Jurkat, Clone E6-1 (cell line): ENCODE results near the gene YBX3. TPM values are rescaled to one million over a fixed set of nuclear protein-coding genes. Genes with fewer than 3 reads are reported as not detected.
"Not testable (repeated sequence)": the region's sequence is repeated elsewhere in the genome, so short reads cannot be mapped to it uniquely, and the experiment has no call there.

Experiments used
- DNase-seq: peaks from one replicate; pipeline ENCODE4 v3.0.0-alpha.2; 2011; ENCODE audit warnings: low read depth, low spot score
- H3K4me3 ChIP-seq: 2 replicates; pipeline ENCODE4 v1.5.1; 2011; ENCODE audit warnings: mild to moderate bottlenecking, low read length, control low read depth, moderate library complexity
- polyA plus RNA-seq: library from polyadenylated mRNA; unstranded; fragments of >200 nt; gene quantifications from one replicate; pipeline ENCODE4 v1.2.1, GENCODE V29; 2012; ENCODE audit warnings: missing spikeins; ENCODE audit not compliant: insufficient read length, insufficient read depth

YBX3 gene
- polyA plus RNA-seq = 174 TPM

GRCh38 chr12:10722905-10723746 lies at the start of gene YBX3:
Gene YBX3 (minus strand): TSS chr12:10723323. CDS start chr12:10723111, 212 bp downstream.
- peak; percentile 66 for DNase-seq
- H3K4me3 ChIP-seq = peak within 1 kb of the TSS; percentile 89

DNA sequence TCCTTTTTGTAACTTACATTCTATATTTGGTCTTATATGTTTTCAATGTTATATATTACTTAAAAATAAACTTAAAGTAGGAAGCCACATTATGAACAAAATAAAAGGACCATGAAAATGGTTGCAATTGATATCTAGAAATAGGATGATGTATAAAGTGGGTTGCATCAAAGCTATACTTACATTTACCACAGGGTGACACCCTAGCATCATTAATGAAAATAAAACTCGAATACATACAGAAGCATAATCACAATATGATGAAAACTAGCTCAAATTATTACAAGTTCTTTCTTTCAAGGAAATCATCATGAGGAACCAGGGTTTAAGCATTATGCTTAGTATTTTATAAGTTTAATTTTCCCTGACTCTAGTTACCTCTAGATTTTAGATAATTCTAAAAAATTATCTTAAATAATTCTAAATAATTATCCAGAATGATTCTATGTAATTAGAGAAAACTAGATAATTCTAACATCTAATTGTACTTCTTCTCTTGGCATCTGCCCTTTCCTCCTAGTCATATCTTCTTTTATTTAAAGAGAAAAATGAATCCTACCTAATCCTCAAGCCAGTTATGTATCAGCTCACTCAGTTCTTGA lies 48.1 kb upstream of the YBX3 start:
- DNase-seq = peak; percentile 37
- no peak overlapping the region for H3K4me3 ChIP-seq

DNA sequence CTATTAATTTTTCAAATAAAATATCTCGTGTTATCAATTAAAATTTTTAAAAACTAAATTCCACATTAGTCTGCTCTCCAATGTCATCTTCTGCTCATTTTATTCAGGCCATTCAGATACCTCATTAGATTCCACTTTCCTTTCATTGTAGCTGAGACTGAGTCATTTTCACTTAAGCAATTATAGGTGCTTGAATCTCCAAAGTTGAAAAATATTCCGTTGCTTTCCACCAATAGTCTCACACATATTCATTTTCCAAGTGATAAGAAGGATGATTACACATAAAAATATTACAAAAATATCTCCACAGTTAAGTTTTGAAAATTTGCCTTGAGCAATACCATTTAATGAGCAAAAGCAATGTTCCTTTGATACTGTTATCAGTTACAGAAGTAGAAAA lies 36.5 kb upstream of the YBX3 start:
- no peak overlapping the region for H3K4me3 ChIP-seq
- DNase-seq = no peak

GRCh38 chr12:10756194-10756593 lies 33.1 kb upstream of the YBX3 start:
- no peak overlapping the region for H3K4me3 ChIP-seq
- DNase-seq = no peak

GRCh38 chr12:10753059-10753458 lies 29.9 kb upstream of the YBX3 start:
- H3K4me3 ChIP-seq = no peak overlapping the region
- no peak for DNase-seq

DNA sequence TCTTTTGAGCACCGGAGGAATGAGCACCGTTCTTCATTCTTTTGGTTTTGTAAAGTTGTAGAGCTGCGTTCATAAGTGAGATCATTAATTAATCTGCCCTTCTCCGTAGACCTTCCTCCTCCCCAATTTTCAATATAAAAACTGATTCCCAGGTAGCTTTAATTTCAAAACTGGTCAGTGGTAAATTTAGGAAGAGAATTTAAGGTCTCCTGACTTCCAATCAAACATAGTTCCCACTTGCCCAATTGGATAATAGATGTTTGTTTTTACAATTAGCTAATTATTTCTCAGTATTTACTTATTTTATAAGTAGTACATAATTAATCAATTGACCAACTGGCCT lies 27.2 kb upstream of the YBX3 start:
- no peak overlapping the region for H3K4me3 ChIP-seq
- DNase-seq = no peak

GRCh38 chr12:10749700-10750384 lies 26.7 kb upstream of the YBX3 start:
- peak; percentile 87 for DNase-seq
- H3K4me3 ChIP-seq = peak overlapping the region; percentile 38

GRCh38 chr12:10747730-10748129 lies 24.6 kb upstream of the YBX3 start:
- DNase-seq = peak; percentile 21
- H3K4me3 ChIP-seq = no peak overlapping the region

GRCh38 chr12:10743420-10743819 lies 20.3 kb upstream of the YBX3 start:
- DNase-seq, H3K4me3 ChIP-seq: not testable (repeated sequence)

DNA sequence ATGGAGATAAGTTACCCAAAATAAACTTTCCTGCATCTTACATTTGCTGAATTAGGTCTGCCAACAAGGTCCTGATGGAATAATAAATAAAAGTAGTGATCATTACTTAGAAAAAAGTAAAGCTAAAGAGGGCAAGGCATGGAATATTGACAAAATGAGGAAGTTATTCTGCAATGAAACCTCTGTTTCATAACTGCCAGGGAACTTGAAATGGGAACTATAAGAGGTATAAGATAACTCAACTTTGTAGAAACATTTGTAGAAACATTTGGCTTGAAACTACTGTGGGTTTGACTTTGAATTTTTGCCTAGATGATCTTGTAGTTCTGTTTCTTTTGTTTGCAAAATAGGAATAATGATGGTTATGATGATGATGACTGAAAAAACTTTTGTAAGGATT lies 18.7 kb upstream of the YBX3 start:
- DNase-seq = no peak
- H3K4me3 ChIP-seq = no peak overlapping the region

- H3K4me3 ChIP-seq = no peak overlapping the region
- DNase-seq = no peak
Observed at GRCh38 chr12:10740182-10740581, 17.1 kb upstream of the YBX3 start.

GRCh38 chr12:10739157-10740118 lies 16.3 kb upstream of the YBX3 start:
- H3K4me3 ChIP-seq = no peak overlapping the region
- no peak for DNase-seq

DNA sequence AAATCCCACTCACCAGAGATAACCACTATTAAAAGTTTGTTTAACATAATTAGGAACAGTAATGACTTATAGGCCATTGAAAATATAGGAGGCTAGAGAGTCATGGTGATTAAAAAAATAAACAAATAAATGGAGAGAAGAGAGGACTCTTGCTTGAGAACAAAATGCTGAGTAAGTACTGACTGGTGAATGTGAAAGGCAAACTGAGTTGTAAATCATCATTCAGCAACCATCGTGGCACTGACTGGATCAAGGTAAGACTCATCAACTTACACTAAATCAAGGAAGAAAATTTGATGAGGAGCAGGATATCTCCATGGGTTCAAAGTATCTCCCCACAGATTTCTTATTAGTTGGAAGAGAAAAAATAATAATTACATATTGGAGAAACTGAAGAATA lies 14.1 kb upstream of the YBX3 start:
- no peak for DNase-seq

DNA sequence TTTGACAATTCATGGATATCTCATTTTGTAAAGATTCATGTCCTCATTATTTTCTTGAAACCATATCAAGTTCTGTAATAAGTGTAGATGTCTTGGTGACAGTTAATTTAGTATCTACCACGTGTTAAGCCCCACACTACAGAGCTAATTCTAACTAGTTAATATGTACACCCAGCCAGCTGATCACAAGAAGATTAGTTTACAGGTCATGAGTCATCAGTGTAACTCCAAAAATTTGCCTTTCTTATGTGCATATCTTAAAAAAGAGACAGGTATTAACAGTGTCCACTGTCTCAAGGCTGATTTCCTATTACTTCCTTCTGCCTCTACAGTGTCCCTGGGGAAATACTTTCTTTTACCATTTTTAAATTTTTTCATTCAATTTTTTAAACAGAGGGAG lies 13.3 kb upstream of the YBX3 start:
- H3K4me3 ChIP-seq = no peak overlapping the region
- no peak for DNase-seq

More for the DNA sequence above, 14.1 kb upstream of the YBX3 start:
- no peak overlapping the region for H3K4me3 ChIP-seq

DNA sequence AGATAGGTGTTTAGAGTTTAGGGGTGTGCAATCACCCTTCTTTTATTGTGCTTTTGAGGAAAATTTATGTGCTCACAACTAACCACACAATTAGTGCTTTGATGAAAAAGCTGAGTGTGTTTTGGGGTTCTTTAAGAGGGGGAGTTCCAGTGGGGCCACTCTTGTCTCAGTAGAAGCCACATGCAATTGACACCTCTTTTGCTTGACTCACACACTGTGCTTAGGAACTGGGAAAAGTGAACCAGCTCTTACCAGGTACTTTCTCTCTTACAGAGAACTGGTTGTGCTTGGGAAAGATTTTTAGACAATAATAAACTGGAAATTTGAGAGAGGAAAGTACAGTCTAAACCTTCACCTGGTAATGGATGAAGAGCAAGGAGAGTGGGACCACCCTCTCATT lies 12.3 kb upstream of the YBX3 start:
- no peak for DNase-seq

DNA sequence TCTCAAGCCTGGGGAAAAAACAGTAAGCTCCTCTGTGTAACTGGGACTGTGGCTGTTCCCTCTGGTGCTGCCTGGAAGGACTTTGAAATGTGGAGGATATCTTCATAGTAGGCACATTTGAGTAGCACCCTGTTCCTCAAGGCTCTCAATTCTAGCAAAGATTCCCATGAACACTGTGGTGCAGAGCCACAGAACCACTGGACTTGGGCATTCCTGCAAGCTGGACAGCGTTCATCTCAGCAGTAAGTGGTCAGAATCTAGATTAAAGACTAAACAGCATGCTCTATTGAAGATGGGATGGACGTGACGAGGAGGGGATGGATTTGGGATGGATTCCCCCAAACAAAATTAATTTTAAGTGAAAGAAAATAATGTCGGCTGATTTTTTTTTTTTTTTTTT lies 9.4 kb upstream of the YBX3 start:
- DNase-seq = no peak
- H3K4me3 ChIP-seq = no peak overlapping the region

More for the DNA sequence above, 12.3 kb upstream of the YBX3 start:
- H3K4me3 ChIP-seq = no peak overlapping the region

- no peak overlapping the region for H3K4me3 ChIP-seq
- DNase-seq = no peak
Observed at GRCh38 chr12:10732066-10732465, 8.9 kb upstream of the YBX3 start.

- no peak for DNase-seq
- H3K4me3 ChIP-seq = no peak overlapping the region
Observed at GRCh38 chr12:10730559-10730958, 7.4 kb upstream of the YBX3 start.

GRCh38 chr12:10728091-10728490 lies 5.0 kb upstream of the YBX3 start:
- DNase-seq = no peak
- H3K4me3 ChIP-seq = no peak overlapping the region
